Measurements from ENCODE around the gene FAM107B.

Gene FAM107B

GRCh38 chr10:14508725-14509124 is 266.0 kb downstream of the FAM107B start:
- Histone ChIP-seq H3K27ac (no peak overlapping the region), H3K9me3 (ENCODE audit: control insufficient read depth, low read length) (no peaks in the 10 kb centered on the region), H3K27me3 (ENCODE audit: control insufficient read depth, insufficient read depth, low read length) (no peaks in the 10 kb centered on the region), H2AFZ (no peak overlapping the region), H3K79me2 (no peaks in the 10 kb centered on the region), H3K4me1 (no peaks in the 10 kb centered on the region), H3K36me3 (ENCODE audit: control insufficient read depth, insufficient read depth, low read length) (no peaks in the 10 kb centered on the region), H3K4me3 (ENCODE audit: low read depth, low read length) (no peak overlapping the region), H3K9ac (no peak overlapping the region), H3K4me2 (ENCODE audit: low read length) (no peak overlapping the region)
- no peak for TF ChIP-seq CTCF (IDR thresholded peaks at IDR 0.05)

GRCh38 chr10:14507781-14508180 is 266.9 kb downstream of the FAM107B start:
- H3K9me3 ChIP-seq (ENCODE audit: control insufficient read depth, low read length) = no peaks in the 10 kb centered on the region
- H3K9ac ChIP-seq = no peak overlapping the region
- H2AFZ ChIP-seq = no peak overlapping the region
- H3K27me3 ChIP-seq (ENCODE audit: control insufficient read depth, insufficient read depth, low read length) = no peaks in the 10 kb centered on the region
- H3K4me2 ChIP-seq (ENCODE audit: low read length) = no peak overlapping the region
- H3K36me3 ChIP-seq (ENCODE audit: control insufficient read depth, insufficient read depth, low read length) = no peaks in the 10 kb centered on the region
- H3K4me3 ChIP-seq (ENCODE audit: low read depth, low read length) = no peak overlapping the region
- no peaks in the 10 kb centered on the region for H3K79me2 ChIP-seq
- H3K27ac ChIP-seq = no peak overlapping the region
- no peak for TF ChIP-seq CTCF (IDR thresholded peaks at IDR 0.05)
- H3K4me1 ChIP-seq = no peaks in the 10 kb centered on the region

GRCh38 chr10:14507176-14507575 is 267.5 kb downstream of the FAM107B start:
- no peak for TF ChIP-seq CTCF (IDR thresholded peaks at IDR 0.05)

GRCh38 chr10:14502431-14502830 is 272.3 kb downstream of the FAM107B start:
- Histone ChIP-seq H3K36me3 (ENCODE audit: control insufficient read depth, insufficient read depth, low read length) (no peaks in the 10 kb centered on the region), H3K79me2 (no peaks in the 10 kb centered on the region), H3K4me2 (ENCODE audit: low read length) (no peak overlapping the region), H3K4me3 (ENCODE audit: low read depth, low read length) (no peak overlapping the region), H3K9me3 (ENCODE audit: control insufficient read depth, low read length) (no peaks in the 10 kb centered on the region), H3K27me3 (ENCODE audit: control insufficient read depth, insufficient read depth, low read length) (no peaks in the 10 kb centered on the region), H3K27ac (no peak overlapping the region), H3K4me1 (no peaks in the 10 kb centered on the region), H3K9ac (no peak overlapping the region), H2AFZ (no peak overlapping the region)
- TF ChIP-seq CTCF (IDR thresholded peaks at IDR 0.05) = no peak

More at GRCh38 chr10:14507176-14507575, 267.5 kb downstream of the FAM107B start:
- Histone ChIP-seq H3K27ac (no peak overlapping the region), H2AFZ (no peak overlapping the region), H3K4me1 (no peaks in the 10 kb centered on the region), H3K27me3 (ENCODE audit: control insufficient read depth, insufficient read depth, low read length) (no peaks in the 10 kb centered on the region), H3K36me3 (ENCODE audit: control insufficient read depth, insufficient read depth, low read length) (no peaks in the 10 kb centered on the region), H3K9ac (no peak overlapping the region), H3K4me3 (ENCODE audit: low read depth, low read length) (no peak overlapping the region), H3K4me2 (ENCODE audit: low read length) (no peak overlapping the region), H3K9me3 (ENCODE audit: control insufficient read depth, low read length) (no peaks in the 10 kb centered on the region), H3K79me2 (no peaks in the 10 kb centered on the region)

GRCh38 chr10:14500172-14500765 is 274.4 kb downstream of the FAM107B start:
- no peak for TF ChIP-seq CTCF (IDR thresholded peaks at IDR 0.05)
- no peak overlapping the region for H3K4me2 ChIP-seq (ENCODE audit: low read length)
- no peaks in the 10 kb centered on the region for H3K4me1 ChIP-seq
- H2AFZ ChIP-seq = no peak overlapping the region
- H3K27ac ChIP-seq = no peak overlapping the region
- H3K27me3 ChIP-seq (ENCODE audit: control insufficient read depth, insufficient read depth, low read length) = no peaks in the 10 kb centered on the region
- H3K9me3 ChIP-seq (ENCODE audit: control insufficient read depth, low read length) = no peaks in the 10 kb centered on the region
- H3K4me3 ChIP-seq (ENCODE audit: low read depth, low read length) = no peak overlapping the region
- H3K79me2 ChIP-seq = no peaks in the 10 kb centered on the region
- H3K36me3 ChIP-seq (ENCODE audit: control insufficient read depth, insufficient read depth, low read length) = no peaks in the 10 kb centered on the region
- no peak overlapping the region for H3K9ac ChIP-seq

All from parathyroid adenoma (tissue), 2 donors.